ENCODE results near the gene OR10Z1. TPM values are rescaled to one million over a fixed set of nuclear protein-coding genes. Genes with fewer than 3 reads are reported as not detected.

OR10Z1 gene, protein sequence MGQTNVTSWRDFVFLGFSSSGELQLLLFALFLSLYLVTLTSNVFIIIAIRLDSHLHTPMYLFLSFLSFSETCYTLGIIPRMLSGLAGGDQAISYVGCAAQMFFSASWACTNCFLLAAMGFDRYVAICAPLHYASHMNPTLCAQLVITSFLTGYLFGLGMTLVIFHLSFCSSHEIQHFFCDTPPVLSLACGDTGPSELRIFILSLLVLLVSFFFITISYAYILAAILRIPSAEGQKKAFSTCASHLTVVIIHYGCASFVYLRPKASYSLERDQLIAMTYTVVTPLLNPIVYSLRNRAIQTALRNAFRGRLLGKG
- total RNA-seq = not detected

DNA sequence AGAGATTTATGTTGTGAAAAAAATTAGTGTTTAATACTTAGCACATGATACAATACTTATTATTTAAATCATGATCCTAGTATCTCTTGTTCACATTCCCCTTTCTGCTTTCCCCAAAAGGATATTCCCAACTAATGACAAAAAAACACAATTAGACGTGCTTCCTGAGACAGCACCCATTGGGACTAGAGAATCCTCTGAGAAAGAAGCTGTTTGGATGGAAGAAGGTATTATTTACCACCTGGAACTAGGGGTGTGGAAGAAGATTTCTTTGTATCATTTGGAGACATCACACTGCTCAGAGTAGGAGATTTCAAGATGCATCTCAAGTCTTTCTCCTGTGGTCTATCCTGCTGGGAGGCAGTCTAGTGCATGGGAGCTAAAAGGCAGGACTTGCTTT is at the start of gene OR10Z1:
Gene OR10Z1, plus strand, starts transcription at position 301 of the 400 bp plus-strand sequence. CDS start 1,171 bp downstream, outside the sequence.

DNA sequence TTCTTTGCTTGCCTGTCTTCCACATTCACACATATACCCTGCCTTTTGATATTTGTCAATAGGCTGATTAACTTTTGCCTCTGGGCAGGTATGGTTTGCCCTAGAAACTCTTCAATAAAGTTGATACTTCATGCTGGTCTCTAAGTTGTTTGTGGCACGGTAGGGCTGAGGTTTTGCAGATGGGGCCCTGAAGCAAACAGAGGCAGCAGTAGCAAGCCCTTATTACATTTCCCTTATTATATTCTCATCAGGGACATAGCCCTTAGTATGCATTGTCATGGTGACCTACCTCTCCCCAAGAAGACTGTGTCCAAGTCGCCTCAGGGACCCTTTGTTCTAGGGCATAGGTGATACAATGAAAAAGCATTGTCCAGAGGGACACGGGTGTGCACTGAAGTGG is 34.6 kb upstream of the OR10Z1 start, which contains the start of gene OR6P1:
Gene OR6P1, minus strand, starts transcription at position 101 of the 400 bp plus-strand sequence. CDS start 6,976 bp downstream, outside the sequence.

GRCh38 chr1:158579733-158580132 is 25.3 kb upstream of the OR10Z1 start, which contains the start of gene OR10X1:
TSS of gene OR10X1 (minus strand) at chr1:158579899. CDS start at chr1:158579899, 0 bp downstream.

Other genes with a start within 250 kb of the OR10Z1 start
- gene OR10T2, start 205.8 kb upstream of the OR10Z1 start, total RNA-seq = not detected
- not detected for gene OR10K2, start 179.0 kb upstream of the OR10Z1 start, total RNA-seq
- gene OR10K1, start 143.4 kb upstream of the OR10Z1 start, total RNA-seq = not detected
- not detected for gene OR10R2, start 133.0 kb upstream of the OR10Z1 start, total RNA-seq
- not detected for gene OR6Y1, start 50.9 kb upstream of the OR10Z1 start, total RNA-seq
- not detected for gene OR6P1, start 34.7 kb upstream of the OR10Z1 start, total RNA-seq
- gene OR10X1, start 25.4 kb upstream of the OR10Z1 start, total RNA-seq = not detected
- gene SPTA1, start 81.4 kb downstream of the OR10Z1 start, total RNA-seq = not detected
- gene OR6K2, start 95.4 kb downstream of the OR10Z1 start, total RNA-seq = not detected
- not detected for gene OR6K3, start 115.5 kb downstream of the OR10Z1 start, total RNA-seq
- gene OR6K6, start 149.5 kb downstream of the OR10Z1 start, total RNA-seq = not detected
- gene OR6N1, start 166.9 kb downstream of the OR10Z1 start, total RNA-seq = not detected
- not detected for gene OR6N2, start 175.9 kb downstream of the OR10Z1 start, total RNA-seq
- gene MNDA, start 226.1 kb downstream of the OR10Z1 start, total RNA-seq = not detected